Measurements from ENCODE around the gene DEFB132. TPM values are rescaled to one million over a fixed set of nuclear protein-coding genes. Genes with fewer than 3 reads are reported as not detected.
A peak's percentile ranks its signal among the peaks of the same experiment; 100 is the strongest.

Gene DEFB132
- total and polyA plus RNA-seq, 2 of the 13 experiments (the other 11 are each of a cell fraction or from before 2014, with no cell fraction given): not detected

GRCh38 chr20:266596-267562 is 9.4 kb downstream of the DEFB132 start (continued):
- TF ChIP-seq ZNF563 (CRISPR knock-in tag; IDR thresholded peaks at IDR 0.05): peak; percentile 99
- no peak for TF ChIP-seq GATA4 (IDR thresholded peaks at IDR 0.05; ENCODE audit: borderline replicate concordance, low read depth)
- peak; percentile 89 for TF ChIP-seq ZNF407 (CRISPR knock-in tag; IDR thresholded peaks at IDR 0.05; ENCODE audit: not compliant biosample characterization)
- no peak for TF ChIP-seq ZFP36L2 (CRISPR knock-in tag; IDR thresholded peaks at IDR 0.05)
- peak; percentile 42; the same call in 1 of the 2 replicates for TF ChIP-seq TRAFD1 (CRISPR knock-in tag; IDR thresholded peaks at IDR 0.05; ENCODE audit: borderline replicate concordance)
- TF ChIP-seq CHCHD3 (CRISPR knock-in tag; IDR thresholded peaks at IDR 0.05): peak; percentile 95; the same call in 1 of the 2 replicates
- 0 out of 2 replicates have a peak, but pooled peaks have one; percentile 51 for TF ChIP-seq ZNF263 (CRISPR knock-in tag; IDR thresholded peaks at IDR 0.05)
- TF ChIP-seq GATAD1 (CRISPR knock-in tag; IDR thresholded peaks at IDR 0.05): peak; percentile 85
- TF ChIP-seq MBNL3 (CRISPR knock-in tag; conservative IDR thresholded peaks at IDR 0.05): no peak
- peak; percentile 75 for TF ChIP-seq FOXK1 (CRISPR knock-in tag; IDR thresholded peaks at IDR 0.05; ENCODE audit: borderline replicate concordance, low read depth)
- peak; percentile 79 to 80 for TF ChIP-seq POLR2A (IDR thresholded peaks at IDR 0.05; ENCODE audit: insufficient read depth in 1 of 2, low read depth in 2 of 2, low read length in 2 of 2)
- peak; percentile 95 for TF ChIP-seq ZNF547 (CRISPR knock-in tag; IDR thresholded peaks at IDR 0.05)
- TF ChIP-seq PAF1 (CRISPR knock-in tag; IDR thresholded peaks at IDR 0.05): no peak
- peak; percentile 87 for TF ChIP-seq U2AF1 (optimal IDR thresholded peaks at IDR 0.05; ENCODE audit: low read depth, low read length)
- peak; percentile 69; the same call in 1 of the 2 replicates for TF ChIP-seq CBX5 (CRISPR knock-in tag; IDR thresholded peaks at IDR 0.05; ENCODE audit: borderline replicate concordance)
- peak; percentile 73; the same call in 1 of the 2 replicates for TF ChIP-seq DR1 (CRISPR knock-in tag; IDR thresholded peaks at IDR 0.05)
- TF ChIP-seq ZNF572 (CRISPR knock-in tag; IDR thresholded peaks at IDR 0.05): 0 out of 2 replicates have a peak, but pooled peaks have one; percentile 91
- TF ChIP-seq ZNF331 (CRISPR knock-in tag; IDR thresholded peaks at IDR 0.05): peak; percentile 81

Data from HepG2 (cell line).